COR-L47 (cell line): ENCODE results near the gene NEO1.

Source experiments
- DNase-seq: peaks from one replicate; lab custom pipeline; 2025; lab: John Stamatoyannopoulos, UW

Gene NEO1

GRCh38 chr15:73051807-73052652 lies at the start of gene NEO1:
TSS of gene NEO1 (plus strand) at chr15:73052463. CDS start at chr15:73052676, 213 bp downstream.
- peak; percentile 67 for DNase-seq

- DNase-seq, result no peak
Measured at GRCh38 chr15:73004462-73004861, 47.8 kb upstream of the NEO1 start.

- DNase-seq, result no peak
Measured at GRCh38 chr15:73005032-73005431, 47.2 kb upstream of the NEO1 start.

GRCh38 chr15:73005446-73005845 lies 46.8 kb upstream of the NEO1 start:
- no peak for DNase-seq

- no peak for DNase-seq
Measured at GRCh38 chr15:73006523-73006922, 45.7 kb upstream of the NEO1 start.

- no peak for DNase-seq
Measured at GRCh38 chr15:73009066-73010056, 42.9 kb upstream of the NEO1 start.

GRCh38 chr15:73010154-73011152 lies 41.8 kb upstream of the NEO1 start:
- DNase-seq, result no peak

- DNase-seq, result no peak
Measured at GRCh38 chr15:73014904-73015303, 37.4 kb upstream of the NEO1 start.

GRCh38 chr15:73015493-73015892 lies 36.8 kb upstream of the NEO1 start:
- no peak for DNase-seq

GRCh38 chr15:73017987-73018386 lies 34.3 kb upstream of the NEO1 start:
- DNase-seq, result no peak

- no peak for DNase-seq
Measured at GRCh38 chr15:73019154-73019553, 33.1 kb upstream of the NEO1 start.

GRCh38 chr15:73019601-73020146 lies 32.6 kb upstream of the NEO1 start:
- no peak for DNase-seq

- no peak for DNase-seq
Measured at GRCh38 chr15:73021139-73021621, 31.1 kb upstream of the NEO1 start.

- no peak for DNase-seq
Measured at GRCh38 chr15:73022161-73022560, 30.1 kb upstream of the NEO1 start.

GRCh38 chr15:73023071-73023470 lies 29.2 kb upstream of the NEO1 start:
- no peak for DNase-seq

- no peak for DNase-seq
Measured at GRCh38 chr15:73024168-73024567, 28.1 kb upstream of the NEO1 start.

- no peak for DNase-seq
Measured at GRCh38 chr15:73026511-73027054, 25.7 kb upstream of the NEO1 start.

- no peak for DNase-seq
Measured at GRCh38 chr15:73028031-73028430, 24.2 kb upstream of the NEO1 start.

GRCh38 chr15:73028831-73029451 lies 23.3 kb upstream of the NEO1 start:
- DNase-seq, result no peak

GRCh38 chr15:73030122-73030679 lies 22.1 kb upstream of the NEO1 start:
- no peak for DNase-seq
